Measurements from ENCODE around the gene SUSD4.

SUSD4 gene

GRCh38 chr1:223390618-223391017 is 26.6 kb upstream of the SUSD4 start:
- no peaks in the 10 kb centered on the region for H3K79me2 ChIP-seq (ENCODE audit: insufficient read depth, low read length)
- no peak overlapping the region for H2AFZ ChIP-seq (ENCODE audit: low read length)
- no peak overlapping the region for H3K4me3 ChIP-seq (ENCODE audit: low read depth, low read length, poor library complexity, severe bottlenecking)
- no peaks in the 10 kb centered on the region for H3K27me3 ChIP-seq (ENCODE audit: insufficient read depth, low read length)
- H3K27ac ChIP-seq (ENCODE audit: low read depth, low read length, poor library complexity, severe bottlenecking), result no peak overlapping the region
- H4K20me1 ChIP-seq (ENCODE audit: insufficient read depth, low read length), result no peaks in the 10 kb centered on the region
- no peaks in the 10 kb centered on the region for H3K9me3 ChIP-seq (ENCODE audit: low read length)
- TF ChIP-seq CTCF (IDR thresholded peaks at IDR 0.05; ENCODE audit: low read length) (no peak), EZH2 (IDR thresholded peaks at IDR 0.05; ENCODE audit: borderline replicate concordance, low read length) (no peak)
- no peaks in the 10 kb centered on the region for H3K4me1 ChIP-seq (ENCODE audit: insufficient read depth, low read length, severe bottlenecking)
- H3K4me2 ChIP-seq (ENCODE audit: low read length), result no peak overlapping the region
- no peaks in the 10 kb centered on the region for H3K36me3 ChIP-seq (ENCODE audit: insufficient read depth, low read length)
- no peak overlapping the region for H3K9ac ChIP-seq (ENCODE audit: low read length)
- no peaks in the 10 kb centered on the region for H3F3A ChIP-seq (ENCODE audit: insufficient read depth, low read length)
- H3K9me2 ChIP-seq (ENCODE audit: low read depth, low read length), result no peaks in the 10 kb centered on the region

GRCh38 chr1:223386013-223386412 is 22.0 kb upstream of the SUSD4 start:
- H3K9me3 ChIP-seq (ENCODE audit: low read length), result no peaks in the 10 kb centered on the region
- H3K36me3 ChIP-seq (ENCODE audit: insufficient read depth, low read length), result no peaks in the 10 kb centered on the region
- H3K4me1 ChIP-seq (ENCODE audit: insufficient read depth, low read length, severe bottlenecking), result no peaks in the 10 kb centered on the region
- no peaks in the 10 kb centered on the region for H3K79me2 ChIP-seq (ENCODE audit: insufficient read depth, low read length)
- H3K4me3 ChIP-seq (ENCODE audit: low read depth, low read length, poor library complexity, severe bottlenecking), result no peak overlapping the region
- H4K20me1 ChIP-seq (ENCODE audit: insufficient read depth, low read length), result no peaks in the 10 kb centered on the region
- H3K9ac ChIP-seq (ENCODE audit: low read length), result no peak overlapping the region
- no peaks in the 10 kb centered on the region for H3F3A ChIP-seq (ENCODE audit: insufficient read depth, low read length)
- H3K4me2 ChIP-seq (ENCODE audit: low read length), result no peak overlapping the region
- no peak for TF ChIP-seq CTCF (IDR thresholded peaks at IDR 0.05; ENCODE audit: low read length)
- TF ChIP-seq EZH2 (IDR thresholded peaks at IDR 0.05; ENCODE audit: borderline replicate concordance, low read length), result no peak
- no peaks in the 10 kb centered on the region for H3K9me2 ChIP-seq (ENCODE audit: low read depth, low read length)
- no peak overlapping the region for H2AFZ ChIP-seq (ENCODE audit: low read length)
- no peaks in the 10 kb centered on the region for H3K27me3 ChIP-seq (ENCODE audit: insufficient read depth, low read length)
- H3K27ac ChIP-seq (ENCODE audit: low read depth, low read length, poor library complexity, severe bottlenecking), result no peak overlapping the region

- no peaks in the 10 kb centered on the region for H3K36me3 ChIP-seq (ENCODE audit: insufficient read depth, low read length)
- H3K4me1 ChIP-seq (ENCODE audit: insufficient read depth, low read length, severe bottlenecking), result no peaks in the 10 kb centered on the region
- no peak for TF ChIP-seq CTCF (IDR thresholded peaks at IDR 0.05; ENCODE audit: low read length)
- no peak overlapping the region for H3K4me2 ChIP-seq (ENCODE audit: low read length)
- no peaks in the 10 kb centered on the region for H3K9me3 ChIP-seq (ENCODE audit: low read length)
- H3K27me3 ChIP-seq (ENCODE audit: insufficient read depth, low read length), result no peaks in the 10 kb centered on the region
- no peaks in the 10 kb centered on the region for H3F3A ChIP-seq (ENCODE audit: insufficient read depth, low read length)
- H3K9ac ChIP-seq (ENCODE audit: low read length), result no peak overlapping the region
- no peaks in the 10 kb centered on the region for H3K79me2 ChIP-seq (ENCODE audit: insufficient read depth, low read length)
- H2AFZ ChIP-seq (ENCODE audit: low read length), result no peak overlapping the region
- H4K20me1 ChIP-seq (ENCODE audit: insufficient read depth, low read length), result no peaks in the 10 kb centered on the region
- no peak overlapping the region for H3K27ac ChIP-seq (ENCODE audit: low read depth, low read length, poor library complexity, severe bottlenecking)
- H3K4me3 ChIP-seq (ENCODE audit: low read depth, low read length, poor library complexity, severe bottlenecking), result no peak overlapping the region
- H3K9me2 ChIP-seq (ENCODE audit: low read depth, low read length), result no peaks in the 10 kb centered on the region
Measured at GRCh38 chr1:223378754-223379153, 14.8 kb upstream of the SUSD4 start.

All from OCI-LY1 (cell line).